Measurements from ENCODE around the gene PTPN18. TPM values are rescaled to one million over a fixed set of nuclear protein-coding genes. Genes with fewer than 3 reads are reported as not detected.

Gene PTPN18
- polyA plus RNA-seq, 1 experiment, result 24.4 TPM

DNA sequence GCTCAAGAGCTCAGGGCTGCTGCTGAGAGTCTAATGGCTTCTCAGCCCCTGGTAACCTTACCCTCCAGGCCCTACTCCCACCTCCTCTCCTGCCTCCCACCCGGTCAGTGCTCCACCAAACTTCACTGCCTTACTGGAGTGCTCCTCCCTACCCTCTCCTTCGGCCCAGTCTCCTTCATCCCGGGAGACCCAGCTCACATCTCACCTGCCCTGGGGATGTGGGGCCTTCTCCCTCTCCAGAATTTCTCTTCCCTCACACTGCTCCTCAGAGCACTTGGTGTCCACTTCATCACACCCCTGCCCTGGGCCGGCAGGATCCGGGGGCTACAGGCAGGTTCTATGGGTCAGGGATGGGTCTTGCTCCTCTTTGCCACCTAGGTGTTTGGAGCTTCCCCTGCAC lies 21.6 kb downstream of the PTPN18 start:
- CTCF ChIA-PET, result interaction anchor here (0.7 to 1.8 kb wide), 3 partner anchors 10 to 17 kb away, joined by 3 to 5 read pairs (median 3); no protein-coding TSS in a partner anchor
- H3K27me3 ChIP-seq (ENCODE audit: control insufficient read depth, insufficient read depth, low read length), result no peaks in the 10 kb centered on the region

DNA sequence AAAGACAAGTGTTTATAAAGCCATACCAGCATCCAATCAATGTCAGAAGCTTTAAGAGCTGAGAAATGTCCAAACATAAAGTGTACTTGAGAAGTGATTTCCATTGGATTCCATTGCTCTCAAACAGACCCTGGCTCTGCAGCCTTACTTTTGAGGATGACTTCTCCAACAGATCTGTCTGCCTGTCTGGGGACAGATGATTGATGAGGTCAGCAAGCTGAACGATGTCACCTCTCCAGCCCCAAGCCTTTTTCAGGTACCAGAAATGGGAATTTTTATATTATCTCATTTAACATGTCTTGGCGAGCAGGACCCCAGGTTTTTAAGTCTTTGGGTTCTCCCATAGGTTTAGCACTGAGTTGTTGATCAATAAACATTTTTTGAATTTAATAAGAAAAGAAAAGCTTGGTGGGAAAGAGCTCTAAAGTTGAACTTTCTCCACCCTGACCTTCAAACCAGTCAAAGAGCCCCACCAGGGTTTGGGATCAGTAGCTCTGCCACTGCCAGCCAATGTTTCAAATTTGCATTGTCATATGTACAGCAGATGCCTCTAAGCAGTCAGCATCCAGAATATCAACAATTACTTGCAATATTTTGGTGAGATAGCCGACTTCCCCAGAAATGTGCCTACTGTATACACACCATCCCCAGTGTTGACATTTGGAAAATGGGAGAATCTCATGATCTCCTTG lies 22.5 kb downstream of the PTPN18 start:
- Histone ChIP-seq H3K4me3 (ENCODE audit: low read depth, low read length) (no peak overlapping the region), H3K27me3 (ENCODE audit: control insufficient read depth, insufficient read depth, low read length) (no peaks in the 10 kb centered on the region), H3K36me3 (ENCODE audit: control insufficient read depth, insufficient read depth, low read length) (peaks cover 11% of the 10 kb centered on the region)
- ChIA-PET CTCF (interaction anchor here (0.7 to 1.8 kb wide), 3 partner anchors 10 to 16 kb away, joined by 3 to 5 read pairs (median 3); no protein-coding TSS in a partner anchor), POLR2A (no interaction called here)
- no peak for DNase-seq (ENCODE audit: low read depth)
- TF ChIP-seq, protein P1, sequence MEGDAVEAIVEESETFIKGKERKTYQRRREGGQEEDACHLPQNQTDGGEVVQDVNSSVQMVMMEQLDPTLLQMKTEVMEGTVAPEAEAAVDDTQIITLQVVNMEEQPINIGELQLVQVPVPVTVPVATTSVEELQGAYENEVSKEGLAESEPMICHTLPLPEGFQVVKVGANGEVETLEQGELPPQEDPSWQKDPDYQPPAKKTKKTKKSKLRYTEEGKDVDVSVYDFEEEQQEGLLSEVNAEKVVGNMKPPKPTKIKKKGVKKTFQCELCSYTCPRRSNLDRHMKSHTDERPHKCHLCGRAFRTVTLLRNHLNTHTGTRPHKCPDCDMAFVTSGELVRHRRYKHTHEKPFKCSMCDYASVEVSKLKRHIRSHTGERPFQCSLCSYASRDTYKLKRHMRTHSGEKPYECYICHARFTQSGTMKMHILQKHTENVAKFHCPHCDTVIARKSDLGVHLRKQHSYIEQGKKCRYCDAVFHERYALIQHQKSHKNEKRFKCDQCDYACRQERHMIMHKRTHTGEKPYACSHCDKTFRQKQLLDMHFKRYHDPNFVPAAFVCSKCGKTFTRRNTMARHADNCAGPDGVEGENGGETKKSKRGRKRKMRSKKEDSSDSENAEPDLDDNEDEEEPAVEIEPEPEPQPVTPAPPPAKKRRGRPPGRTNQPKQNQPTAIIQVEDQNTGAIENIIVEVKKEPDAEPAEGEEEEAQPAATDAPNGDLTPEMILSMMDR (IDR thresholded peaks at IDR 0.05; ENCODE audit: insufficient read depth, low read depth, low read length), result no peak

More for the DNA sequence above, 21.6 kb downstream of the PTPN18 start:
- TF ChIP-seq, protein P1 (IDR thresholded peaks at IDR 0.05; ENCODE audit: insufficient read depth, low read depth, low read length), result no peak
- H3K4me3 ChIP-seq (ENCODE audit: low read depth, low read length), result no peak overlapping the region
- DNase-seq (ENCODE audit: low read depth), result no peak
- POLR2A ChIA-PET, result no interaction called here
- peaks cover 11% of the 10 kb centered on the region for H3K36me3 ChIP-seq (ENCODE audit: control insufficient read depth, insufficient read depth, low read length)

DNA sequence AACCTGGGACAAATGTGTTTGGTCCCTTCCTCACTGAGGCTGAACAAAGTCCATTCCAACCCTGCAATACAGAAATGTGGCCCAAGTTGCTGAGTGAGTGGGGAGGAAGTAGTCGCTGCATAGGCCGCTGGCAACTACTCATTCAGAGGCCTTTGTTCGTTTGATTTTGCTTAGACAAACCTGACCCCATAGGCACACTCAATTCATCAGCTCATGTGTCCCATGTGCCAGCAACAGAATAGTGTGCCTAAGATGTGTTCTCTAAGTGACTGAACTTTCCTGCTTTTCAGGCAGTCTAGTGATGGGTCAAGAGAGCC lies 23.0 kb downstream of the PTPN18 start:
- peaks cover 11% of the 10 kb centered on the region for H3K36me3 ChIP-seq (ENCODE audit: control insufficient read depth, insufficient read depth, low read length)
- no peaks in the 10 kb centered on the region for H3K27me3 ChIP-seq (ENCODE audit: control insufficient read depth, insufficient read depth, low read length)
- POLR2A ChIA-PET, result no interaction called here
- no peak overlapping the region for H3K4me3 ChIP-seq (ENCODE audit: low read depth, low read length)
- no peak for DNase-seq (ENCODE audit: low read depth)
- TF ChIP-seq, protein P1 (IDR thresholded peaks at IDR 0.05; ENCODE audit: insufficient read depth, low read depth, low read length), result no peak
- CTCF ChIA-PET, result no interaction called here

DNA sequence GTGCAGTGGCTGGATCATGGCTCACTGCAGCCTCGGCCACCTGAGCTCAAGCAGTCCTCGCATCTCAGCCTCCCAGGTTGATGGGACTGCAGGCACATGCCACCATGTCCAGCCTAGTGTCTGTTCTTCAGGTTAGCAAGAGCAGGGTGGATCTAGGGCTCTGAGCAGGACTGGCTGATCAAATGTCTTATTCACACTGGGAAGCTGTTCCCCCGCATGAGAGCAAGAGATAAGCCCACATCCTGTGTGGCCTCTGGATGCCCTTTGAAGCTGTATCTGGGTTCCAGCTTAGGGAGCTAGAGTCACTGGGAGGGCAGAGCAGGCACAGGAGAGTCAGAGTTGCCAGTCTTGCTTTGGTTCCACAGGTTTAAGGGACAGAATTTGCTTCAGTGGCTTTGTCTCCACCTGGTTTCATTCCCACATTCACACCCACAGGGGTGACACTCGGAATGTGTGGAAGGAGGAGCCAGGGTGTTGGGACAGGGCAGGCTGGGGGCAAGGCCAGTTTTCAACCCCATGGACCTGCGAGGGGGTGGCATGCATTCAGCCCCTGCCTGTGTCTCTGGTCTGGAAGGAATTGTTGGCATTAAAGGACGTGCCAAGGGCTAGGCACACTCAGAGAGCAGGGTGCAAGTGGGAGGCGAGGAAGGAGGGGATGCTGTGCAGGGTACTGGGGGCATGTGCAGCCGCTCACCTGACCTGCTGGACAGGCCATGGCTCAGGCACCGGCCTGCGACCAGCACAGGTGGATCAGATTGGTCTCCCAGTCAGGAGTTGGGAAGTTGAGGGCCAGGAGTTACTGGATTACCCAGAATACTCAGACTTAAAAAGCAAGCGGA lies 24.5 kb downstream of the PTPN18 start:
- H3K36me3 ChIP-seq (ENCODE audit: control insufficient read depth, insufficient read depth, low read length), result peaks cover 11% of the 10 kb centered on the region
- DNase-seq (ENCODE audit: low read depth), result no peak
- POLR2A ChIA-PET, result no interaction called here
- CTCF ChIA-PET, result interaction anchor here (1.4 kb wide), 1 partner anchor 48 kb away, joined by 3 read pairs; no protein-coding TSS in a partner anchor
- H3K4me3 ChIP-seq (ENCODE audit: low read depth, low read length), result no peak overlapping the region
- no peaks in the 10 kb centered on the region for H3K27me3 ChIP-seq (ENCODE audit: control insufficient read depth, insufficient read depth, low read length)
- TF ChIP-seq, protein P1 (IDR thresholded peaks at IDR 0.05; ENCODE audit: insufficient read depth, low read depth, low read length), result no peak

DNA sequence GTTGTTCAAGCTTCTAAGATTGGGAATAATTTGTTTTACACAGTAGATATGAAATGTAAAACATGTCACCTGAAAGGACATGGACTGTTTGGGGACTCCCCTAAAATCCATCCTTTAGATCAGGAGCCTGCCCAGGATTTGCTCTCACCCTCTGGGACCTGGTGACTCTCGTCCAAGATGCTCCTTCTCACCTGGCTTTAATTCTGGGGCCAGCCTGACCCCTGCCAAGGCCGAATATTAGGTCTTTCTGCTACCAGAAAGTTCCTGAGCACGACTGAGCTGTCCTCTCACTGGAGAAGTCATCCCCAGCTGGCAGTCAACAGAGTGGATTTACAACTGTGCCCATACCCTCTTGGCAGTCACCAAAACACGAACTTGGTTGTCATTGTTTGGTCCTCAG lies 25.3 kb downstream of the PTPN18 start:
- ChIA-PET CTCF (interaction anchor here (0.6 kb wide), 1 partner anchor 26 kb away, joined by 4 read pairs; no protein-coding TSS in a partner anchor), POLR2A (no interaction called here)
- DNase-seq (ENCODE audit: low read depth), result no peak
- peaks cover 10% of the 10 kb centered on the region for H3K36me3 ChIP-seq (ENCODE audit: control insufficient read depth, insufficient read depth, low read length)
- TF ChIP-seq, protein P1 (IDR thresholded peaks at IDR 0.05; ENCODE audit: insufficient read depth, low read depth, low read length), result no peak
- no peaks in the 10 kb centered on the region for H3K27me3 ChIP-seq (ENCODE audit: control insufficient read depth, insufficient read depth, low read length)
- no peak overlapping the region for H3K4me3 ChIP-seq (ENCODE audit: low read depth, low read length)
